GM19025 (cell line): ENCODE measurements around the gene MMP2.

ENCODE experiments used
- ATAC-seq: cut with Tn5 transposase; IDR thresholded peaks from one replicate; pipeline ENCODE4 v1.9.1; 2021; ENCODE audit warnings: mild to moderate bottlenecking, low read depth, moderate library complexity; ENCODE audit not compliant: unreplicated experiment

MMP2 gene

GRCh38 chr16:55478827-55479429 lies at the start of gene MMP2:
TSS of gene MMP2 (plus strand) at chr16:55479198. CDS start at chr16:55479480, 282 bp downstream.
- ATAC-seq, result no peak

- no peak for ATAC-seq
Measured at GRCh38 chr16:55433030-55433429, 46.0 kb upstream of the MMP2 start.

- ATAC-seq, result no peak
Measured at GRCh38 chr16:55433535-55433934, 45.5 kb upstream of the MMP2 start.

GRCh38 chr16:55434000-55434399 lies 45.0 kb upstream of the MMP2 start:
- ATAC-seq, result no peak

- ATAC-seq, result no peak
Measured at GRCh38 chr16:55435387-55435786, 43.6 kb upstream of the MMP2 start.

GRCh38 chr16:55436587-55436986 lies 42.4 kb upstream of the MMP2 start:
- no peak for ATAC-seq

GRCh38 chr16:55437625-55438024 lies 41.4 kb upstream of the MMP2 start:
- no peak for ATAC-seq

GRCh38 chr16:55438281-55438680 lies 40.7 kb upstream of the MMP2 start:
- no peak for ATAC-seq

- no peak for ATAC-seq
Measured at GRCh38 chr16:55439101-55439690, 39.8 kb upstream of the MMP2 start.

GRCh38 chr16:55443434-55444346 lies 35.3 kb upstream of the MMP2 start:
- ATAC-seq, result no peak

- peak; percentile 75 for ATAC-seq
Measured at GRCh38 chr16:55444754-55445485, 34.1 kb upstream of the MMP2 start.

GRCh38 chr16:55447231-55447630 lies 31.8 kb upstream of the MMP2 start:
- ATAC-seq, result no peak

GRCh38 chr16:55452996-55453395 lies 26.0 kb upstream of the MMP2 start:
- no peak for ATAC-seq

GRCh38 chr16:55453909-55454308 lies 25.1 kb upstream of the MMP2 start:
- no peak for ATAC-seq

- ATAC-seq, result no peak
Measured at GRCh38 chr16:55454861-55455260, 24.1 kb upstream of the MMP2 start.

- ATAC-seq, result no peak
Measured at GRCh38 chr16:55462241-55462640, 16.8 kb upstream of the MMP2 start.

GRCh38 chr16:55464375-55464774 lies 14.6 kb upstream of the MMP2 start:
- ATAC-seq, result no peak

GRCh38 chr16:55465077-55465896 lies 13.7 kb upstream of the MMP2 start:
- peak; percentile 90 for ATAC-seq

- ATAC-seq, result no peak
Measured at GRCh38 chr16:55466209-55466608, 12.8 kb upstream of the MMP2 start.

GRCh38 chr16:55467898-55468297 lies 11.1 kb upstream of the MMP2 start:
- ATAC-seq, result no peak
